H1 (cell line): ENCODE data around the gene TSPEAR. TPM values are rescaled to one million over a fixed set of nuclear protein-coding genes. Genes with fewer than 3 reads are reported as not detected.
A peak's percentile ranks its signal among the peaks of the same experiment; 100 is the strongest.

Experiments
- CTCF ChIA-PET: fragments of 300-600 bp; sonication (Branson Sonifier 250); formaldehyde crosslinking; loops from one replicate; lab custom pipeline; 2021; ENCODE audit not compliant: partially characterized antibody; lab: Charles Lee
- POLR2A ChIA-PET: fragments of 300-600 bp; sonication (Branson Sonifier 250); formaldehyde crosslinking; loops from one replicate; lab custom pipeline; 2021; ENCODE audit warnings: inconsistent platforms; ENCODE audit not compliant: partially characterized antibody; lab: Charles Lee
- DNase-seq, 2 experiments: peaks; one replicate each; pipeline versions ENCODE4 v3.0.0 to v3.0.0-alpha.2; 2010 to 2022; ENCODE audit warnings: low spot score in 2 of 2, low read depth in 1 of 2, mixed read lengths in 1 of 2
- FAIRE-seq: peaks from 2 replicates; lab custom pipeline; 2011; peaks lifted over from hg19 to GRCh38; lab: Jason Lieb, UNC
- H2AFZ ChIP-seq: 2 replicates; pipeline ENCODE4 v1.8.1; 2012; ENCODE audit warnings: low read length, inconsistent platforms
- H2AK5ac ChIP-seq: 2 replicates; pipeline ENCODE4 v1.6.1; 2013; ENCODE audit warnings: low read depth, low read length
- H2BK120ac ChIP-seq: replicated peaks from 2 replicates; pipeline ENCODE3; 2013; ENCODE audit warnings: low read depth, low read length, inconsistent platforms
- H2BK12ac ChIP-seq: 2 replicates; pipeline ENCODE4 v1.6.1; 2013; ENCODE audit warnings: low read depth, low read length
- H2BK15ac ChIP-seq: 2 replicates; pipeline ENCODE4 v1.6.1; 2013; ENCODE audit warnings: low read length
- H2BK20ac ChIP-seq: 2 replicates; pipeline ENCODE4 v1.6.1; 2013; ENCODE audit warnings: low read length
- H2BK5ac ChIP-seq: 2 replicates; pipeline ENCODE4 v1.6.1; 2013; ENCODE audit warnings: low read depth, low read length
- H3K14ac ChIP-seq: 2 replicates; pipeline ENCODE4 v1.6.1; 2013; ENCODE audit warnings: inconsistent platforms; ENCODE audit not compliant: insufficient read length
- H3K18ac ChIP-seq: 2 replicates; pipeline ENCODE4 v1.6.1; 2013; ENCODE audit warnings: low read length; ENCODE audit errors: extremely low read depth
- H3K23ac ChIP-seq: 2 replicates; pipeline ENCODE4 v1.6.1; 2013; ENCODE audit warnings: inconsistent platforms; ENCODE audit not compliant: insufficient read length
- H3K23me2 ChIP-seq: 2 replicates; pipeline ENCODE4 v1.6.1; 2013; ENCODE audit warnings: low read depth, low read length
- H3K27ac ChIP-seq: 2 replicates; pipeline ENCODE4 v1.6.1; 2011; ENCODE audit warnings: low read depth, low read length, inconsistent platforms
- H3K27me3 ChIP-seq, 4 experiments: replicated peaks in 1 of 4; 1 replicate in 1 of 4; 2 replicates in 3 of 4; pipeline versions ENCODE4 v1.6.1 to v1.8.1; 2011 to 2013; ENCODE audit warnings: low read length in 3 of 4, mild to moderate bottlenecking in 3 of 4, inconsistent platforms in 2 of 4, mixed read lengths in 2 of 4, moderate library complexity in 1 of 4; ENCODE audit not compliant: control insufficient read depth in 3 of 4, insufficient read depth in 3 of 4; ENCODE audit errors: extremely low read depth in 1 of 4
- H3K36me3 ChIP-seq, 4 experiments: 2 replicates each; pipeline versions ENCODE4 v1.6.1 to v1.8.1; 2011 to 2013; ENCODE audit warnings: mild to moderate bottlenecking in 4 of 4, low read length in 3 of 4, moderate library complexity in 2 of 4, control low read depth in 1 of 4, inconsistent platforms in 1 of 4; ENCODE audit not compliant: insufficient read depth in 4 of 4, control insufficient read depth in 2 of 4
- H3K4ac ChIP-seq: replicated peaks from 2 replicates; pipeline ENCODE3; 2013; ENCODE audit warnings: low read length, low read depth, mixed read lengths, inconsistent platforms; ENCODE audit not compliant: insufficient read length
- H3K4me1 ChIP-seq, 4 experiments: replicated peaks in 1 of 4; 1 replicate in 1 of 4; 2 replicates in 3 of 4; pipeline versions ENCODE4 v1.6.1 to v1.8.1; 2011 to 2013; ENCODE audit warnings: low read length in 3 of 4, inconsistent platforms in 2 of 4, mixed read lengths in 1 of 4; ENCODE audit not compliant: insufficient read depth in 4 of 4, control insufficient read depth in 3 of 4
- H3K4me2 ChIP-seq, 2 experiments: 2 replicates each; pipeline versions ENCODE4 v1.6.1 to v1.8.1; 2011 to 2013; ENCODE audit warnings: low read depth in 2 of 2, low read length in 2 of 2, control low read depth in 1 of 2, inconsistent platforms in 1 of 2, mild to moderate bottlenecking in 1 of 2; ENCODE audit not compliant: insufficient read depth in 1 of 2
- H3K4me3 ChIP-seq, 4 experiments: fragments of 200-600, 300-600 bp in 1 of 4; sonication (generic), shearing (Covaris generic), sonication (Bioruptor Twin) in 1 of 4; 2 replicates each; pipeline versions ENCODE4 v1.5.1 to v1.8.1; 2011 to 2016; ENCODE audit warnings: low read length in 4 of 4, low read depth in 3 of 4, control low read depth in 2 of 4, inconsistent platforms in 2 of 4, mild to moderate bottlenecking in 2 of 4, mixed read lengths in 1 of 4, moderate library complexity in 1 of 4; ENCODE audit not compliant: insufficient read depth in 2 of 4; ENCODE audit errors: extremely low read depth in 1 of 4
- H3K56ac ChIP-seq: replicated peaks from 2 replicates; pipeline ENCODE3; 2013; ENCODE audit warnings: low read depth, mild to moderate bottlenecking, mixed read lengths, low read length, inconsistent platforms; ENCODE audit not compliant: insufficient read length
- H3K79me1 ChIP-seq: 2 replicates; pipeline ENCODE4 v1.6.1; 2013; ENCODE audit warnings: low read depth, low read length, control low read depth
- H3K79me2 ChIP-seq, 2 experiments: 2 replicates each; pipeline versions ENCODE4 v1.6.1 to v1.8.1; 2012 to 2013; ENCODE audit warnings: low read length in 2 of 2, mild to moderate bottlenecking in 2 of 2, inconsistent platforms in 1 of 2; ENCODE audit not compliant: insufficient read depth in 2 of 2, control insufficient read depth in 1 of 2
- H3K9ac ChIP-seq, 4 experiments: replicated peaks in 1 of 4; 1 replicate in 1 of 4; 2 replicates in 3 of 4; pipeline versions ENCODE4 v1.6.1 to v1.8.1; 2011 to 2013; ENCODE audit warnings: low read depth in 3 of 4, low read length in 3 of 4, control low read depth in 2 of 4, mild to moderate bottlenecking in 2 of 4, moderate library complexity in 2 of 4, inconsistent platforms in 1 of 4; ENCODE audit errors: extremely low read depth in 1 of 4
- H3K9me3 ChIP-seq, 2 experiments: 2 replicates each; pipeline versions ENCODE4 v1.6.1 to v1.8.1; 2012 to 2013; ENCODE audit warnings: mild to moderate bottlenecking in 2 of 2, moderate library complexity in 2 of 2, control low read depth in 1 of 2, inconsistent platforms in 1 of 2, low read depth in 1 of 2, low read length in 1 of 2, mixed read lengths in 1 of 2; ENCODE audit not compliant: insufficient read depth in 2 of 2
- H4K20me1 ChIP-seq, 2 experiments: replicated peaks in 1 of 2; 2 replicates each; pipeline versions ENCODE3 to v1.8.1; 2011 to 2013; ENCODE audit warnings: inconsistent platforms in 2 of 2, low read length in 2 of 2, mild to moderate bottlenecking in 1 of 2; ENCODE audit not compliant: insufficient read depth in 2 of 2, control insufficient read depth in 1 of 2
- H4K5ac ChIP-seq: 2 replicates; pipeline ENCODE4 v1.6.1; 2013; ENCODE audit warnings: low read length, low read depth, mixed read lengths, inconsistent platforms; ENCODE audit not compliant: insufficient read length
- H4K8ac ChIP-seq: 2 replicates; pipeline ENCODE4 v1.8.0; 2013; ENCODE audit warnings: mild to moderate bottlenecking, moderate library complexity, low read length, inconsistent platforms; ENCODE audit not compliant: insufficient read depth; ENCODE audit errors: extremely low read depth
- H4K91ac ChIP-seq: replicated peaks from 2 replicates; pipeline ENCODE3; 2013; ENCODE audit warnings: low read length, mixed read lengths, inconsistent platforms; ENCODE audit not compliant: insufficient read length
- ASH2L ChIP-seq: fragments of 200-600, 300-600 bp; sonication (generic); IDR thresholded peaks from one replicate; pipeline ENCODE4 v1.7.1; 2017; ENCODE audit warnings: low read length
- JUND ChIP-seq: IDR thresholded peaks from 2 replicates; pipeline ENCODE4 v1.6.1; 2011; ENCODE audit warnings: mild to moderate bottlenecking, improper control_type of control experiment, low read length
- RXRA ChIP-seq: IDR thresholded peaks from 2 replicates; pipeline ENCODE4 v1.6.1; 2011; ENCODE audit warnings: low read depth, mild to moderate bottlenecking, low read length, moderate library complexity; ENCODE audit not compliant: insufficient read depth
- WGBS, 2 experiments: shearing (Covaris generic) in 1 of 2; methylation state at CpG; one replicate each; pipeline versions ENCODE4 v1.1.6 to v1.1.7; 2013 to 2015; ENCODE audit warnings: low lambda C conversion rate in 2 of 2, mixed read lengths in 2 of 2, inconsistent platforms in 1 of 2, low coverage in 1 of 2, missing lambda C conversion rate in 1 of 2; ENCODE audit not compliant: insufficient replicate concordance in 2 of 2, insufficient coverage in 1 of 2, insufficient read length in 1 of 2; ENCODE audit errors: extremely low coverage in 1 of 2, missing lambda C conversion rate in 1 of 2; 5-methylcytosine and 5-hydroxymethylcytosine counted together
- polyA plus RNA-seq, 7 experiments: library from polyadenylated mRNA; depleted of rRNA in 3 of 7; stranded (reverse) in 5 of 7; unstranded in 2 of 7; fragments of >200 nt in 5 of 7; fragments of 200-250 nt in 2 of 7; gene quantifications; 1 replicate in 5 of 7; 2 replicates in 1 of 7; 4 replicates in 1 of 7; pipeline versions ENCODE4 v1.2.1 to v1.2.3, GENCODE V29; 2011 to 2013; ENCODE audit warnings: missing spikeins in 2 of 7, mixed read lengths in 2 of 7
- total RNA-seq: library from RNA; stranded (reverse); fragmentation: NEBNext Ultra II Directional; extraction: Animal tissue kit (Norgen Biotek cat#: 25700); gene quantifications from 2 replicates; pipeline ENCODE4 v1.2.1, GENCODE V29; 2021

The TSPEAR gene
- total and polyA plus RNA-seq, 2 of the 8 experiments (the other 6 are each of a cell fraction or from before 2014, with no cell fraction given), result 0.58 to 0.89 TPM

DNA sequence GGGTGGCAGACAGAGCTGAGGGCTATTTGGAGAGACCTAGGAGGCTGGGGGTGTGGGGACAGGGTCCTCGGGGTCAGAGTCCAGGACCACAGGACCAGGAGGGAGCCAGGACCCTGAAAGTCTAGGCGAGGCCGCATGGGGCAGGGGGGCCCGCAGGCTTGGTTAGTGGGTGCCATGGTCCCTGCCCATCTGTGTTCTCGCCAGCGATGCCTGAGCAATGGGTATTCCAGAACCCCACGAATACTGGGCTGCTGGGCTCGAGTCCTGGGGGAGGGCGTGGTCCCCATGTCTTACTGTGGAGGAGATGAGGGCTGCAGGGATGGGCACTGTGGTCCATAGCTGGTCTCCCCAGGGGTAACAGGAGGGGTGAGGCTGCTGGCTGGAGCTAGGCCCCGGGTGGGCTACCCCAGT, 121.1 kb downstream of the TSPEAR start:
- TF ChIP-seq ASH2L, result no peak
- TF ChIP-seq JUND, result no peak
- TF ChIP-seq RXRA, result no peak
- Histone ChIP-seq H2BK5ac (no peak overlapping the region), H2BK20ac (no peak overlapping the region), H3K36me3 (no peaks in the 10 kb centered on the region; a peak in 1 of 8 replicates), H3K4ac (no peak overlapping the region), H3K4me2 (no peak overlapping the region), H3K4me3 (no peak overlapping the region), H4K20me1 (no peaks in the 10 kb centered on the region), H3K23me2 (0 out of 2 replicates have a peak, but pooled peaks cover 4% of the 10 kb centered on the region), H4K91ac (no peak overlapping the region), H2BK120ac (no peak overlapping the region), H3K9ac (no peak overlapping the region), H2BK15ac (no peak overlapping the region), H3K79me2 (no peaks in the 10 kb centered on the region), H3K23ac (no peak overlapping the region), H2AFZ (no peak overlapping the region), H3K9me3 (no peaks in the 10 kb centered on the region), H3K56ac (no peak overlapping the region), H3K79me1 (no peaks in the 10 kb centered on the region), H2BK12ac (0 out of 2 replicates have a peak overlapping the region, but pooled peaks have one; percentile 29), H3K27ac (no peak overlapping the region), H2AK5ac (no peak overlapping the region), H3K14ac (no peak overlapping the region), H3K27me3 (no peaks in the 10 kb centered on the region), H4K5ac (no peak overlapping the region), H3K18ac (no peak overlapping the region; the same call in 1 of the 2 replicates), H4K8ac (no peak overlapping the region), H3K4me1 (peaks cover 2 to 15% (median 6%) of the 10 kb centered on the region in 4 experiments)
- WGBS, 2 experiments, result 90% methylated on average over 10 of the region's 10 CpGs; no CpG with 5 or more reads in 1 of the 2 experiments
- POLR2A ChIA-PET, result no interaction called here
- CTCF ChIA-PET, result no interaction called here
- FAIRE-seq, result no peak
- peak in 1 of 2 experiments; percentile 43 for DNase-seq
